Measurements from ENCODE around the gene VPS51. TPM values are rescaled to one million over a fixed set of nuclear protein-coding genes. Genes with fewer than 3 reads are reported as not detected.

The VPS51 gene
- total and polyA plus RNA-seq, 2 of the 4 experiments (the other 2 are of a cell fraction), result 56.3 to 113 TPM

DNA sequence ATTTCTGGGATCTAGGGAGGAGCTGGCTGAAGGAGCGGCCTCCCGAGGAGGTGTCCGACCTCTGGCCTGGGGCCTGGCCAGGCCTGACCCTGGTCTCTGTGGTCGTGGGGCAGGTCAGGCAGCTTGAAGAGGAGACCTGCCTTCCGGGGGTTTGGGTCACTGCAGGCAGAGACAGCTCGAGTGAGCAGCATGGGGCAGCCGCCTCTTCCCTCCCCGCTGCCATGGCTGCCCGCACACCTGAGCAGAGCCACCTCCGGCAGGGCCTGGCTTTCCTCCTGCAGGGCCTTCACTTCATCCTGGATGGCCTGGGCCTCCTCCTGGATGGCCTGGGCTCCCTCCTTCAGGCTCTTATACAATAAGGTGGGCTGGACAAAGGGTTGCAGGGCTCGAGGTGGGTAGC is 29.7 kb upstream of the VPS51 start:
- no peak overlapping the region for H2BK20ac ChIP-seq (ENCODE audit: low read depth, low read length)
- H2AK5ac ChIP-seq (ENCODE audit: low read depth, low read length), result no peak overlapping the region
- ChIA-PET CTCF (no interaction called here), POLR2A (ENCODE audit: unreplicated experiment) (no interaction called here)
- peaks cover 8% of the 10 kb centered on the region; the same call in 1 of the 2 replicates for H3K27me3 ChIP-seq (ENCODE audit: control insufficient read depth, insufficient read depth, low read length)
- TF ChIP-seq CEBPB (IDR thresholded peaks at IDR 0.05; ENCODE audit: low read depth, low read length), result no peak
- H3K9ac ChIP-seq (ENCODE audit: low read depth, low read length), result no peak overlapping the region
- no peaks in the 10 kb centered on the region for H3K36me3 ChIP-seq (ENCODE audit: control insufficient read depth, insufficient read depth, low read length)
- no peak overlapping the region for H4K91ac ChIP-seq (ENCODE audit: insufficient read depth, low read depth, low read length)
- 63% methylated on average over 4 of the region's 11 CpGs; no CpG with 5 or more reads in 1 of the 2 experiments for WGBS, 2 experiments (ENCODE audit: extremely low coverage in 2 of 2, insufficient read length in 1 of 2)
- H2BK120ac ChIP-seq (ENCODE audit: low read depth, low read length), result no peak overlapping the region
- intact Hi-C loops (cut with micrococcal nuclease) (no loop called here), dilution Hi-C loops (cut with HindIII; ENCODE audit: low sequenced_read_pairs, unreplicated experiment) (no loop called here), in situ Hi-C loops (cut with MboI; ENCODE audit: low sequenced_read_pairs) (no loop called here)
- H3K56ac ChIP-seq (ENCODE audit: extremely low read depth, insufficient read depth, low read length), result no peak overlapping the region
- no peaks in the 10 kb centered on the region for H3K79me1 ChIP-seq (ENCODE audit: low read depth in 1 of 2, low read length in 2 of 2)
- no peak overlapping the region for H4K5ac ChIP-seq (ENCODE audit: low read depth, low read length)
- H3K4ac ChIP-seq (ENCODE audit: low read depth, low read length), result no peak overlapping the region
- no peak overlapping the region for H4K8ac ChIP-seq (ENCODE audit: low read depth in 2 of 2, low read length in 2 of 2)
- H3K4me1 ChIP-seq (ENCODE audit: control insufficient read depth, insufficient read depth, low read length), result no peaks in the 10 kb centered on the region
- H3K9me3 ChIP-seq (ENCODE audit: control insufficient read depth, insufficient read depth, low read length), result no peaks in the 10 kb centered on the region
- no peak overlapping the region for H2AK9ac ChIP-seq (replicated peaks; ENCODE audit: low read depth, low read length, poor library complexity)
- no peak overlapping the region for H3K4me2 ChIP-seq (ENCODE audit: low read depth, low read length)
- no peaks in the 10 kb centered on the region for H3K9me1 ChIP-seq (ENCODE audit: insufficient read depth, low read length)
- H2AFZ ChIP-seq (replicated peaks; ENCODE audit: low read length, poor library complexity), result peak overlapping the region; percentile 33
- no peak overlapping the region for H2BK5ac ChIP-seq (ENCODE audit: low read depth, low read length, poor library complexity, severe bottlenecking)
- no peaks in the 10 kb centered on the region for H4K20me1 ChIP-seq (ENCODE audit: insufficient read depth, low read length)
- no peak overlapping the region for H3K23ac ChIP-seq (ENCODE audit: low read depth, low read length)
- H3K4me3 ChIP-seq (ENCODE audit: insufficient read depth, low read depth, low read length), result no peak overlapping the region
- H3K27ac ChIP-seq (ENCODE audit: insufficient read depth, low read length), result no peak overlapping the region
- no peak for ATAC-seq (ENCODE audit: low read depth)
- no peak overlapping the region for H2BK15ac ChIP-seq (ENCODE audit: low read depth, low read length)
- BruUV-seq (replicated peaks), result no TSS peak
- no peak for DNase-seq
- H3K18ac ChIP-seq (ENCODE audit: low read depth, low read length), result no peak overlapping the region
- no peak overlapping the region for H3K14ac ChIP-seq (replicated peaks; ENCODE audit: low read depth, low read length)

Measured in IMR-90 (cell line).